Stimulated activated CD4-positive, alpha-beta T cell treated with anti-CD3 and anti-CD28 coated beads, Interleukin-2, amount 100 ng/mL, for 48 hours (primary cell): ENCODE measurements around the gene SORD.
"Not testable (repeated sequence)": the region's sequence is repeated elsewhere in the genome, so short reads cannot be mapped to it uniquely, and the experiment has no call there.

Experiments
- DNase-seq, 2 donors: peaks; one replicate each; pipeline ENCODE4 v3.0.0-alpha.2; 2020

SORD gene

DNA sequence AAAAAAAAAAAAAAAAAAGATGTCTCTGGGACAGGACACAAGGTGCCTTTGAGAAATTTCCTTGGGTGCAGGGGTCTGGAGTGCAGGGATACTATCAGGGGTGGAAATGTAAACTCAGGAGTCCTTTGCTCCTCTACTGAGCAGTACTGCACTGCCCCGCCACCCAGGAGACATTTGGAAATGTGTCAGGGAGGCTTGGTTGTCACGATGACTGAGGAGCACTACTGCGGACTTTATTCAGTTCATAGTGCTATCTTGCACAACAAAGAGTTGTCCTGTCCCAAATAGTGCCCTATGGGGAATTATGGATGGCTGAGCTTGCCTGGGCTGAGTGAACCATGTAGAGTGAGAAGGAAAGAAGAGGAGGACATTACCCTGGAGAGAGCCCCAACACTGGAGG, 2.6 kb downstream of the SORD start:
- DNase-seq, result not testable (repeated sequence)

DNA sequence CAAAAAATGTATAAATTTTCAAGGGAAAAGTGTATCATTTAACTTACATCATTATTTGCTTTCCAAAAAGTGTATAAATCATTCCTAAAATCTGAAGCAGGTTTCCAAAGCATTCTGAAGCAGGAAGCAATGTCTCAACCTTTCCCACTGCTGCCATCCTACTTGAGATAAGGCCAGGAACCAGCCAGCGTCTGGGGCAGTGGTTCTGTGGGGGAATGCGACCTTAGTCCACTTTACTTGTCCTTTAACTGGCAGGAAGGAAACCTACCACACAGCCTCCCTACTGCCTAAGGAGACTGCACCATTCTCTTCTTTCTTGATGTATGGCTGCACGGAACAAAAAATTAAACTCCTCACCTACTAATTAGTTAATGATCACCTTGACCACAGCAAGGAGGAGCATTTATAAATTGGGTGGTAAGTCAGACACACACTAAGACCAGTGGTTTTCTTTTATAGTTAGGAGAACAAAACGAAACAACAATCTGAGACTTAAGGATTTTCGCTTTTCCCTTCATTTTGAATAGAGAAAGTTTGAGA, 3.7 kb downstream of the SORD start:
- DNase-seq, result no peak

DNA sequence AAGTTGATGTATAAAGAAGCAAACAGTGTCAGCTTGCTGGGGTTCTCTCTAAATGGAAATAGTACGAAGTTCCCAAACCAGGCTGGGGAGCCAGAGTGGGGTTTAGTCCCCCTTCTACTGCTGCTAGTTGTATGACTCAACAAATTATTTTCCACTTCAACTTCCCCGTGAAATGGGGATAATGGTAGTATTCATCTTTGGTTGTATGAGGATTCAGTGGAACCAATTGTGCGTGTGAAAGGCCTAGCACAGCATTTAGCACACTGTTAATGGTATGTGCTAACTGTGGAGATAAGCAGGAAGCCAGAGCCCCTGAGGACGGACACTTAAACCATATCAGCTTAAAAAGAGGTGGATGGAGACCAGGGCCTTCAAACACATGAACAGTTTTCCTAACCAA, 4.2 kb downstream of the SORD start:
- no peak for DNase-seq

DNA sequence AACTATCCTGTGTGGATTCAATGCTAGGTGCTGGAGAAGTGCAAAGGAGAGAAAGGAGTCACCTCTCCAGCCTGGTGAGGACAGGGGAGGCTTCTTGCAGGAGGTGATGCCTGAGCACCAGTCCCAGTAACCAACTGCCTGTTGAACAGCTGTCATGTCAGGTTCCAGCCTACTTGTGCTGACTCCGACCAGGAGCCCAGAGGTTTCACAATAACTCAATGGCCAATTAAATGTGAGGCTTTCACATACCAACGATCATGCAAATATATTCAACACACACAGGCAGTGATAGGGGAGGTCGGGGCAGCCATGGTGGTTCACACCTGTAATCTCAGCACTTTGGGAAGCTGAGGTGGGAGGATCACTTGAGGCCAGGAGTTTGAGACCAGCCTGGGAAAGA, 7.7 kb downstream of the SORD start:
- no peak for DNase-seq

GRCh38 chr15:45031522-45032028, 8.6 kb downstream of the SORD start:
- DNase-seq, result not testable (repeated sequence)

DNA sequence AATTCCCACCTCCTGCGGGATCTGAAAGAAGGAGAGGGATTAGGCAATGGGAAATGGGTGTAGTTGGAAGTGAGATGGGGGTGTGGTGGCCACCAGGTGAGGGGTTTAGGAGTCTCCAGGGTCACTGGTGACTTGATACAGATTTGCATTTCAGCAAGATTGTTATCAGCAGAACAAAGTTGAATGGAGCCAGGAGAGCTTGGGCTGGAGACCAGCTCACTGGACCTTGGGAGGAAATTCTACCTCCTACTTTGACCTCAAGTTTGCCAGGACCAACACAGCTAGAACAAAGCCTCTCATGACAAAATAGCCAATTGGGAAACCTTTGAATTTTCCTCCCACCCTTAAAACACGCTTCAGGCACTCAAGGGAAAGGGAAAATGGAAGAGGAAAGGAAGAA, 9.5 kb downstream of the SORD start:
- not testable (repeated sequence) for DNase-seq

- DNase-seq, result not testable (repeated sequence)
Observed at GRCh38 chr15:45034087-45034486, 11.1 kb downstream of the SORD start.

DNA sequence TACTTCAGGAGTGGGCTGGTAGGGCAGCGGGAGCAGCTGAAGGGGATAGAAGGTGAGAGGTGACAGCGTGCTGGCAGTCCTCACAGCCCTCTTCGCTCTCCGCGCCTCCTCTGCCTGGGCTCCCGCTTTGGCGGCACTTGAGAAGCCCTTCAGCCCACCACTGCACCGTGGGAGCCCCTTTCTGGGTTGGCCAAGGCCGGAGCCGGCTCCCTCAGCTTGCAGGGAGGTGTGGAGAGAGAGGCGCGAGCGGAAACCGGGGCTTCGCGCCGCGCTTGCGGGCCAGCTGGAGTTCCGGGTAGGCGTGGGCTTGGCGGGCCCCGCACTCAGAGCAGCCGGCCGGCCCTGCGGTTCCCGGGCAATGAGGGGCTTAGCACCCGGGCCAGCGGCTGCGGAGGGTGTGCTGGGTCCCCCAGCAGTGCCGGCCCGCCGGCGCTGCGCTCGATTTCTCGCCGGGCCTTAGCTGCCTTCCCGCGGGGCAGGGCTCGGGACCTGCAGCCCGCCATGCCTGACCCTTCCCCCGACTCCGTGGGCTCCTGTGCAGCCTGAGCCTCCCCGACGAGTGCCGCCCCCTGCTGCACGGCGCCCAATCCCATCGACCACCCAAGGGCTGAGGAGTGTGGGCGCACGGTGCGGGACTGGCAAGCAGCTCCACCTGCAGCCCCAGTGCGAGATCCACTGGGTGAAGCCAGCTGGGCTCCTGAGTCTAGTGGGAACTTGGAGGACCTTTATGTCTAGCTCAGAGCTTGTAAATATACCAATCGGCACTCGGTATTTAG, 11.8 kb downstream of the SORD start:
- not testable (repeated sequence) for DNase-seq

DNA sequence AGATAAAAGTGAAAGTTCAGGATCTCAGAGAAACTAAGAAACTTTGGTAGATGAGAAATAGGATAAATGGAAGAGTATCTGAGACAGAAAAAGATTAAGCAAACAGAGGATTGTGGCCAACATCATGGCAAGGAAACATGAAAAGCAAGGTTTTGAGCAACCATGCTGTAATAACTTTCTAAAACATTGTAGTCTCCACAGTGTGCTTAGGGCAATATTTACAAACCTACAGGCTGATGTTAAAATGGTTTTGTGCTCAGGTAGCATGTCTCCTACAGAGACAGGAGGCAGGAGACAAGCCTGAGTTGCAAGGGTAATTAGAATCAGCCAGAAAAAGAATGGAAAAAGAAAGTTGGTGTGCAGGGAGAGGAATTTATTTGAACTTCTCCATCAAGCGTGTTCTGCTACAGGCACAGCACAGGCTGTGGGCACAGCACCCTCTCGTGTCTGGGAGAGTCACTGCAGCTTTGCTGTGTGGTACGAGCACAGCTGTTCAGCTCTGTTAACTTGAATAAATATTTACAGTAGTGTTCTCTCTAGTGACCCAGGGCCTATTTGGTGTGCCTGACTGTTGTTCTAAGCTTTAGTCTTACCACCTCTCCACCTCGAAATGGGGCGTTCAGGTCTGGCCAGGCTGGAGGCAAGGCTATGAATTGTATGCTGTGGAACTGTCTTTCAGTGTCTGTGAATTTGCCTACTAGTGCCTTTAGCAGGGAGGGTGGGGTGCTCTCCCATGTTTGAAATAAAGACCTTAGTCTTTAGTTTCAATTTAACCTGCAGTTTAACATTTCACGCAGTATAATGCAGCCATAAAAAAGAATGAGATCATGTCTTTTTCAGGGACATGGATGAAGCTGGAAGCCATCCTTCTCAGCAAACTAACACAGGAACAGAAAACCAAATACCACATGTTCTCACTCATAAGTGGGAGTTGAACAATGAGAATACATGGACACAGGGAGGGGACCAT, 14.1 kb downstream of the SORD start:
- DNase-seq, result peak; percentile 65 to 68

- DNase-seq, result no peak
Observed at GRCh38 chr15:45037936-45038335, 14.9 kb downstream of the SORD start.

DNA sequence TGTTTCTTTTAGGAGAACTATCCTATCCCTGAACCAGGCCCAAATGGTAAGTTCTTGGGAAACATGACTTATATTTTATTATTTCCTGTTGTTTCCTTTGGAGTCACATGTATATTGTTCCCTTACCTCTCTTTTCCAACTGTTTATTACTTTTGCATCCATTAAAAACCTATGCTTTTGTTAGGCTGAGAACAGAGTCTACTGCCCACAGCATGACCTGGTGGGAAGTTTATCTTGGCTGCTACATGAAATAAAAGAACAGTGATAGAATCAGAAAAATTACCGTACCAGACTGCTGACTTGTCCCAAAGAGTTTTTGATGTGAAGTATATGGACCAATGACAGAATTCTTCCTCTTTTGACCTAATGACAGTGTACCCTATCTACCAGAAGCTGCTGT, 17.4 kb downstream of the SORD start:
- DNase-seq, result not testable (repeated sequence)

DNA sequence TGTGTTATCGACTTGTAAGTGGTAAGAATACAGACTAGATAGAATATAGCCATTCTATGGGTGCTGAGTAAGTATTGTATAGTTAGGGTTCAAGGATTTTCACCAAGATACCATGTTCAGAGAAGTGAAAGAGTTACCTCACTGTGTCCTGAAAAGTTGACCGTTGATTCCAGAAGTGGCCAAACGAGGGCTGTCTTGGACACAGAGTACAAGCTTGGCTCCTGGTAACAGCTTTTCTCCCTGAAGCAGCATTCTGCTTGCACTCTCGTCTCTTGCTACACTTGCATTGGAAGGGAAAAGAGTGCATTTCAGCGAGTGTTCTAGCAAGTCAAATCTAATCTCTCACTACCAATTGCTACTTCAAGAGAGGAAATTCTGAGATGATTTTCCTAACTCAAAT, 18.5 kb downstream of the SORD start:
- DNase-seq, result not testable (repeated sequence)

DNA sequence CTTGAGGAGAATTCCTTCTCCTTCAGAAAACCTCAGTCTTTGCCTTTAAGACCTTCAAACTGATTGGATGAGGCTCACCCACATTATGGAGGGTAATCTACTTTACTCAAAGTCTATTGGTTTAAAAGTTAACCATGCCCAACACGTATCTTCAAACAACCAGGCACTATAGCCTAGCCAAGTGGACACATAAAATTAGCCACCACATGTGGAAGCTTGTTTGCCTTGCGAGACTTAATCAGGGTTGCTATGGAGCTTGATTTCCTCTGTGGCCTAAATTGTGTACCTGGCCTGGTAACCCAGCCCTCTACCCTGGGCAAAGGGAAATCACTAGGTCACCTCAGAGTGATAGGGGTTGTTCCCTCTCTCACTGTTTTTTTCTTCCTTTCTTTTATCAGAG, 19.9 kb downstream of the SORD start:
- DNase-seq, result not testable (repeated sequence)

GRCh38 chr15:45044270-45044669, 21.3 kb downstream of the SORD start:
- DNase-seq, result not testable (repeated sequence)

DNA sequence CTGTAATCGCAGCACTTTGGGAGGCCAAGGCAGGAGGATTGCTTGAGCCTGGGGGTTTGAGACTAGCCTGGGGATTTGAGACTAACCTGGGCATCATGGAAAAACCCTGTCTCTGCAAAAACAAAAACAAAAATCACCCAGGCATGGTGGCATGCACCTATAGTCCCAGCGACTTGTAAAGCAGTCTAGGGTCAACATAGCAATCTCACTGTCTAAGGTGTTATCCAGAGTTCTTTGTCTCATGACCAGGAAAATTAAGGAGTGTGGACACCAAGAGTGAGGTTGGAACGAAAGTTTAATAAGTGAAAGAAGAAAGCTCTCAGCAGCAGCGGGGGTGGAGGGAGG, 25.4 kb downstream of the SORD start:
- DNase-seq, result not testable (repeated sequence)

GRCh38 chr15:45048794-45049631, 26.0 kb downstream of the SORD start:
- no peak for DNase-seq

DNA sequence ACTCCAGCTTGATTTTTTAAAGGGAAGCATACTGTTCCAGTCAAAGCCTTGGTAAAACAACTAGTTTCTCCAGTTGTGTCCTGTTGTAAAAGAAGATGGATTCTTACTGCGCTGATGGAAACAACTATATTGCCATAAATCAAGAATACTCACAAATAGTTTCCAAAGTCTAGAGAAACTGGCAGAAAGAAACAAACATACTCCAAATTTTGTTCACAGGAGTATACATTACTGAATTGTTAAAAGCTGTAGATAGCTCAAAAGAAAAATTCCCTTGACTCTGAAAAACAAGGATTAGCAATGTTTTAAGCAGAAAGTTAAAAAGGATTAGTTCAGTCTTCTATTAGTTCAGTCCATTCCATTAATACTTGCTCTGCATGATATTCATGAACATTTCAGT, 27.6 kb downstream of the SORD start:
- DNase-seq, result no peak

- not testable (repeated sequence) for DNase-seq
Observed at GRCh38 chr15:45052676-45053075, 29.7 kb downstream of the SORD start.

- not testable (repeated sequence) for DNase-seq
Observed at GRCh38 chr15:45058690-45059675, 36.0 kb downstream of the SORD start.

- not testable (repeated sequence) for DNase-seq
Observed at GRCh38 chr15:45062301-45062700, 39.3 kb downstream of the SORD start.

- DNase-seq, result no peak
Observed at GRCh38 chr15:45064386-45064785, 41.4 kb downstream of the SORD start.
